Hematopoietic multipotent progenitor cell treated with erythropoietin and hydrocortisone succinate and interleukin-3 and kit ligand, for 17 days (in vitro differentiated cells): Measurements from ENCODE around the gene A3GALT2.
A peak's percentile ranks its signal among the peaks of the same experiment; 100 is the strongest.

Experiments
- DNase-seq: peaks from one replicate; pipeline ENCODE4 v3.0.0-alpha.2; 2015; ENCODE audit warnings: low spot score

A3GALT2 gene

GRCh38 chr1:33350611-33351280 is 29.8 kb upstream of the A3GALT2 start:
- no peak for DNase-seq

- DNase-seq, result peak; percentile 69
Observed at GRCh38 chr1:33349778-33350610, 29.1 kb upstream of the A3GALT2 start.

DNA sequence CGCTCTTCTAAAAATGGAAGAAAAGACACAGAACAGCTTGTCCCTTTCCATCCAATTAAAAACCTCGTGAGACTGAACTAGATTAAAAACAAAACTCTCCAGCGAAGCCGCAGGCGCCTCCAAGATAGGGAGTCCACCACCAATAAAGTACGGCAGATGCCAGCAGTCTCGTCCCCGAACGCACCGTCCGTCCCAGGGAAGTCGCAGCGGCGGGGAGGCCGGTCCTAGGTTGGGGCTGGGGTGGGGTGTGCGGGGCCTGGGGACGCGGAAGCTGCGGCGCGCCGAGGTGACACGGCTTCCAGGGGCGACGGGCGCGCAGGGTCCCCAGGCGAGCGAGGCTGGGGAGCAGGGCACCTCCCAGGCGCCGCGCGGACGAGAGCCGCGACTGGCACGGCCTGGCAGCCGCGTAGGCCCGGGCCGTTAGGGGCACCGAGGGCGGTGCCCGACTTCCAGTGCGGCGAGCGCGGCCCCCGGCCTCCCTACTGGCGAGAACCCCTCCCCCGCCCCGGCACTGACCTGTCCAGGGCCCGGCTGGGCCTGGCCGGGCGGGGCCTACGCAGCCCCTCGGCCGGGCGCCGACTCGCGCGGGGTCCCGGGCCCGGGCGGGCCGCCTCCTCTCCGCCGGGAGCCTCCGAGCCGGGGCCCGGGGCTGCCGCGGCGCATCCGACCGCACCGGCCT is 28.3 kb upstream of the A3GALT2 start:
- DNase-seq, result peak; percentile 49

DNA sequence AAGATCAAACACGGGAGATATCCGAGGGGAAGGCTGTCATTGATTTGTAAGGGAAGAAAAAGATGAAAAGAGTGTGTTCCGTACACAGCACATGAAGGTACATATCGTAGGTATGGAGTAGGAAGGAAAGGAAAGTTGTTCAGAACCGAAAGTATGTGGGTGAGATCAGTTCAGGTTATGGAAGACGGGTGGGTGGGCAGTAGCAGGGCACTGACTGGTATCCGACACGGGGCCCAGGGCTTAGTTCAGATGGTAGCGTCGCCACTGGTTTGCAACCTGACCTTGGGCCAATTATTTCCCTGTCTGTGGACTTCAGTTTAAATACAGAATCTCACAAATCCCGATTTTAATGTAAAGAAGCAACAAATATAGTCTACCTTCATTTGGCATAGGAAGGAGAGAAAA is 27.8 kb upstream of the A3GALT2 start:
- DNase-seq, result no peak

GRCh38 chr1:33348194-33348593 is 27.3 kb upstream of the A3GALT2 start:
- no peak for DNase-seq

GRCh38 chr1:33347650-33347992 is 26.7 kb upstream of the A3GALT2 start:
- peak; percentile 15 for DNase-seq

DNA sequence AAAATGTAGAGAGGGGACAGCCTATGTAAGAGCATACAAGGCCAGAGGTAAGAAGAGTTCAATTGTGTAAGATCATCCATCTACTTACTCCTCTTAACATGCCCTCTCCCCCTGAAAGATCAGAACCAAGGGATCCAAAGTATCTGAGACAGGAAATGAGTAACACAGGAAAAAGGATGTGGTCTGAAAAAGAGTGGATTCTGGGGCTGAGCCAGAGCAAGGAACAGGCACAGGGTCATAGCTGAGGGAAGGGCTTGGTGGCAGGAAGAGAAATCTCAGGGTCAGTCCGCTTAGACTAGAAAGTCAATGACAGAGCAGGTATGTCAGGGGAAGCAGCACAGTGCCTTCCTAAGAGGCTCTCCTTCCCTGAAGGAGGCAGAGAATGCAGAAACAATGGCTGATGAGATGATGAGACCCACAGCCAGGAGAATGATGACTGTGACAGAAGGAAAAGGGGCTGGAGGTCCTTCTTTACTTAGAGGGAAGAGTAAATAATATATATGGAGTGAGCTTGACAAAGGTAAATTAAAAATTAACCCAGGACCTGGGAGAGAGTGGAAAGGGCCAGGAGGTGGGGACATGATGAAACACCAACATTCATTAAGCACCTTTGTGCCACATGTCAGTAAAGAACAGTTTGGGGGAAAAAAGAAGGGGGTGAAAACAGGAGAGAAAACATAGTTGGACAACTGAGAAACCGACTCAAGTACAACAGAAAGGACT is 26.2 kb upstream of the A3GALT2 start:
- no peak for DNase-seq

DNA sequence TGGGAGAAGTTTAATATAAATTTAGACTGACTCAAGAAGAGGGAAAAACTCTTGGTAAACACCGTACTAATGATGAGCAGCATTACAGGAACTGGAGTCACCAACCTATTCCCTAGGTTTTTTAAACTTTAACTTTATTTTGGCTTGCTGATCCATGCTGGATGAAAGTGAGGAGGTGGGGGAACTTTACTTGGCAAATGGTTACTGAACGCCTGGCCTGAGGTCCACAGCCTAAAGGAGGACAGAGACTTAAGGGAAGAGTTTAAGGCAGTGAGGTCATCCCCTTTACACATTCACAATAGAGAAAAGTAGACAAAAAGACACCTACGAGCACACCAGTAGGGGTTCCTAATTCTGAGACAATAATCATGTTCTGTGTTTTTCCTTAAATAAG is 25.6 kb upstream of the A3GALT2 start:
- DNase-seq, result no peak

DNA sequence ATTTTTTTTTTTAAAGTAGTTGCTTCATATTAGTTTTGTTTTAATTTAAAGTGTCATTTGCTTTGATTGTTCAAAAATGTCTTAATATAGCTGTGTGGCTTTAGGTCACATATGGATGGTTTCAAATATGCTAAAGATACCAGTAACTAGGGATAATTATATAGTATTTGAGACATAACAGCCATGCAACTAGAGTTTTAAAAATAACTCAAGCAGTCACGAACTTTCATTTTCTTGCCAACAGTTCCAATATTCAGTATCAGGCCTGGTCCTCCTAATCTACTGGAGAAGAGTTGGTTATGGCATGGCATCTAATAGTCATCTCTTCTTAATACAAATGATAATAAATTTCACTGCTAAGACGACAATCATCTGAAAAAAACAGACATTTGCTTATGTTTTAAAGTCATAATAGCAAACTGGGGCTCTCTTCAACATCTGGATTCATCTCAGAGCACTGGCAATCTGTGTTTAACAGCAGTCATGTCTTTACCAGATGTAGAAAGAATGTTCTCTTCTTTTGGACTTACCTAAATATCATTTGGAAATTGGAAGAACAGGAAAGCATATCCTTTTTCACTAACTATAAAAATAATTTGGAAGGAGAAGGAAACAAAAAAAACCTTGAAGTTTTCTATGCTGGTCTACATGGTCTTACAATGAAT is 24.1 kb upstream of the A3GALT2 start:
- DNase-seq, result no peak

- no peak for DNase-seq
Observed at GRCh38 chr1:33343539-33343938, 22.6 kb upstream of the A3GALT2 start.

GRCh38 chr1:33342041-33342723 is 21.3 kb upstream of the A3GALT2 start:
- DNase-seq, result no peak

- DNase-seq, result no peak
Observed at GRCh38 chr1:33341190-33341589, 20.3 kb upstream of the A3GALT2 start.

DNA sequence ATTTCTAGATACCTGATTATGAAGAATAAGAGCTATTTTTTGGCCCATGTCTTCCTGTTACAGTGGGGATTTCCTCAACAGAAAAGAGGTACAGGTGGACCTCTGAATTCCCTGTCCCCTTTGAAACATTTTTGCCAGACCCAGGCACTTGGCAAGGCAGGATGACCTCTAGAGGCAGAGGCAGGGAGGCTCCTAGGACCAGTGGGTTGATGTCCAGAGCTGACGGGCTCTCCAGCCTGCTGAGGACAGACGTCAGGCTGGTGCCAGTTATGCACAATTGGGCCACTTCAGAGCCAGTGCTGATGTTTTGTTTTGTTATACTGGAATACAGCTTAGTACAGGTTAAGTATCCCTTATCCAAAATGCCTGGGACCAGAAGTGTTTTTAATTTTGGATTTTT is 18.5 kb upstream of the A3GALT2 start:
- no peak for DNase-seq

GRCh38 chr1:33338440-33339211 is 17.7 kb upstream of the A3GALT2 start:
- no peak for DNase-seq

DNA sequence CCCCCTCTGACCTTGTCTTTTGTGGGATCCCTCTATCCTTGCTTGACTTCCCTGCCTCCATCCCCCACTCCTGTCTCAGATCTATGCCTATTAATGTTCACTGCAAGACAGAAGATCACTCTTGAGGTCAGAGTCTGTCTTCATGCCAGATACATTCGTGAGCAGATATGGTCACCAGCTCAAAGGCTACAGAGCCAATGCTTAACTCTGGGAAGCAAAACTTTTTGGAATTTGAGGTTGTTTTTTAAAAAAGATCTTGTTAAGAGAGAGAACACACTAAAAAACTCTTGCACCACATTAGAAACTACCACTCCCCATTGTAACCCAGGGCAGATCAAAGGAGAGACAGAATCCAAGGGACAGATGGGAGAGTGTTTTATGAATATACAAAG is 17.1 kb upstream of the A3GALT2 start:
- DNase-seq, result no peak

- DNase-seq, result no peak
Observed at GRCh38 chr1:33337441-33337840, 16.5 kb upstream of the A3GALT2 start.

GRCh38 chr1:33336580-33336979 is 15.7 kb upstream of the A3GALT2 start:
- no peak for DNase-seq

GRCh38 chr1:33335020-33335419 is 14.1 kb upstream of the A3GALT2 start:
- no peak for DNase-seq

DNA sequence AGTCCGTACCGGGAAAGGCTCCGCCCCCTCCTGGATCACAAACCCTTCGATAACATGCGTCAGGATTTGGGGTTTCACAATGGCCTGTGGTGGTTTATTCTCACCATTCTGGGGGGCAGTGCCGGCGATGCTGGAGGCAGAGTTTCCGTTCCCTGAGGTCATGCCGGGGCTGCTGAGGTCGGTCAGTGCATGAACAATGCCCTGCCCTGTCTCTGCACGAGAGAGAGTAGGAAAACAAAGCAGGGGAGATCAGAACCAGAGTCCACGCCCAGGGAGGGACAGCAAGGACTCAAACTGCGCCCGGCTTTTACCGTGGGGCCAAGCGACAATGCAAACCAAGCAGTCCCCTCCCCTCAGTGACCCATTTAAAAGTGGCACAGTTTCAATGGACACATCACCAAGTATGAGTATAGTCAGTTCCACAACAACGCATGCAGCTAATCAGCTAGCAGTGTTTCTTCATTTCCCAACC is 13.2 kb upstream of the A3GALT2 start:
- no peak for DNase-seq

DNA sequence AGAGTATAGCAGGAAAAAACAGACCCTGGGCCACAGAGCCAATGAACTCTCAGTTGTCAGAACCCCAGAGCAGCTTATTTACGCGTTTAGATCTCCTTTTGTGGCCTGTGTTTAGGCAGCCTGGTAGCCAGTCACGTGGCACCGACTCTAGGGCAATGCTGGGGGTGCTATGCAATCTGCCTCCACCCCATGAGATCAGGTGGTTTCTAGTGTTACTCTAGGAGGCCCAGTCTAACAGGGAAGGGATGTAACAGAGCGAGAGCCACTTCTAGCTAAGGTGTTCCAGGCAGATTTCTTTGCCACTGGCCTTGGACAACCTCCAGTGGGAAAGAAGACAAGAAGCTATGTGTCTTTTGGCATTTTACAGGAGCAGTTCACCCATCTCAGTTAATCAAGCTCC is 12.0 kb upstream of the A3GALT2 start:
- no peak for DNase-seq
